SK-N-SH treated with all-trans-retinoic acid at 6 μM for 48 hours (cell line): ENCODE measurements around the gene NKD1.

Experiments
- ARNTL ChIP-seq: fragments of 450-650 bp; formaldehyde crosslinking; IDR thresholded peaks from 2 replicates; pipeline ENCODE4 v1.5.0; 2020; ENCODE audit warnings: low read depth, mild to moderate bottlenecking, moderate library complexity, borderline replicate concordance
- BACH2 ChIP-seq: fragments of 250-450 bp; sonication (Bioruptor Pico); IDR thresholded peaks from 2 replicates; pipeline ENCODE4 v1.9.0; 2021; ENCODE audit warnings: mild to moderate bottlenecking, borderline replicate concordance
- CREB5 ChIP-seq: fragments of 250-450 bp; sonication (Bioruptor Pico); IDR thresholded peaks from 2 replicates; pipeline ENCODE4 v1.5.1; 2020; ENCODE audit warnings: low read depth, mild to moderate bottlenecking, moderate library complexity
- CSDC2 ChIP-seq: fragments of 250-450 bp; sonication (Bioruptor Pico); IDR thresholded peaks from 2 replicates; pipeline ENCODE4 v1.5.0; 2020; ENCODE audit warnings: mild to moderate bottlenecking, moderate library complexity
- OSR1 ChIP-seq: fragments of 250-450 bp; sonication (Bioruptor Pico); IDR thresholded peaks from 2 replicates; pipeline ENCODE4 v1.8.0; 2022; ENCODE audit warnings: moderate library complexity, mild to moderate bottlenecking, inconsistent platforms
- PATZ1 ChIP-seq: fragments of 250-450 bp; sonication (Bioruptor Pico); IDR thresholded peaks from 2 replicates; pipeline ENCODE4 v1.8.0; 2020; ENCODE audit warnings: mild to moderate bottlenecking, moderate library complexity, borderline replicate concordance
- PPARA ChIP-seq: fragments of 250-450 bp; sonication (Bioruptor Pico); IDR thresholded peaks from 2 replicates; pipeline ENCODE4 v1.5.0; 2020; ENCODE audit warnings: mild to moderate bottlenecking, borderline replicate concordance
- RARB ChIP-seq: fragments of 250-450 bp; sonication (Bioruptor Pico); IDR thresholded peaks from 2 replicates; pipeline ENCODE4 v1.8.0; 2021; ENCODE audit warnings: mild to moderate bottlenecking, moderate library complexity
- TCF4 ChIP-seq: fragments of 250-450 bp; sonication (Bioruptor Pico); IDR thresholded peaks from 2 replicates; pipeline ENCODE4 v1.8.0; 2021; ENCODE audit warnings: mild to moderate bottlenecking, moderate library complexity, borderline replicate concordance
- ZC3H10 ChIP-seq: fragments of 250-450 bp; sonication (Bioruptor Pico); IDR thresholded peaks from 2 replicates; pipeline ENCODE4 v1.5.1; 2021; ENCODE audit warnings: mild to moderate bottlenecking, moderate library complexity
- ZFP30 ChIP-seq: fragments of 450-650 bp; formaldehyde crosslinking; IDR thresholded peaks from 2 replicates; pipeline ENCODE4 v1.5.0; 2022; ENCODE audit warnings: mild to moderate bottlenecking, moderate library complexity
- ZNF70 ChIP-seq: fragments of 450-650 bp; formaldehyde crosslinking; IDR thresholded peaks from 2 replicates; pipeline ENCODE4 v1.5.0; 2020; ENCODE audit warnings: mild to moderate bottlenecking, moderate library complexity
- ZNF8 ChIP-seq: fragments of 450-650 bp; formaldehyde crosslinking; IDR thresholded peaks from 2 replicates; pipeline ENCODE4 v1.5.0; 2020; ENCODE audit warnings: mild to moderate bottlenecking, moderate library complexity
- TF ChIP-seq, protein P1 (sequence below): fragments of 250-450 bp; sonication (Bioruptor Pico); IDR thresholded peaks from 2 replicates; pipeline ENCODE4 v1.5.1; 2021; ENCODE audit warnings: mild to moderate bottlenecking, moderate library complexity

DNA sequence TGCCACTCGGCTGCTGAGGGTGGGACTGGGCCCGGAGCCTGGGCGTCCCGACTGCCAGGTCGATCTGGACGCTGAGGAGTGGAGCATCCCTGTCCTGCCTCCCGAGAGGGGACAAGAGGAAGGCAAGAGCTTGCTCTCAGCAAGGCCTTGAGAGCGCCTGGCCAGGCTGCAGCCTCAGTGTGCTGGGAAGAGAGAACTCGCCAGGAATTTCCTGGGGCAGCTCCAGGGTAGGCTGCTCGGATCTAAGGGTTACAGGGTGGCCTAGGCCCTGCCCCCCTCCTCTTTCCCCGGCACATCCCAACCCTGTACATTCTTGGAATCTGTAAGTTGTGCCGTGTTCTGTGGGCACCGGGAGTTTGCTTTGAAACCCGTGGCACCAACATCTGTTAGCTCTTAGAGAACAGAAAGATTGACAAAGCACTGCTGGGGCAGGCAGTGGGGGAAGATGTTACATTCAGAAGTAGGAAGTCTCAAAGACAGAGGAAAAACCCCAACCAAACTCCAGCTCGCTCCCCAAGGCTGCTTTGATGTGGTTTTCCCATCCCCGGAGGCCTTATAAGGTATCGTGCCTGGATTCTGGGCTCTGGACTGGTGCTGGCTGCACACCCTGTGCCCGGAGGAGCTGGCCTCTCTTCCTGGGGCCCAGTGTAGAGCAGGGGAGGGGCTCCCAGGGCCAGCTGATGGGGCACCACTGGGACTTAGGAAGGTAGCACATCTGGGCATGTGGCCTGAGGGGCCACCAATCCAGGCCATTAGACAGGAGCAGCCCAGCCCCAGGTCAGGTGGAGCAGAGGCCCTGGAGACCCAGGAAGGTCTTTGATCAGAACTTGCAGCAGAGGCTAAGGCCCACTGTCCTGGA, 55.2 kb downstream of the NKD1 start:
- TF ChIP-seq TCF4 (CRISPR knock-in tag) (no peak), CSDC2 (CRISPR knock-in tag) (no peak), PPARA (no peak), RARB (no peak), ZFP30 (CRISPR knock-in tag) (no peak), BACH2 (no peak), ZNF8 (CRISPR knock-in tag) (no peak), ARNTL (no peak), PATZ1 (CRISPR knock-in tag) (no peak), CREB5 (CRISPR knock-in tag) (no peak), ZC3H10 (CRISPR knock-in tag) (no peak), OSR1 (CRISPR knock-in tag) (no peak), ZNF70 (no peak)
- TF ChIP-seq, protein P1, sequence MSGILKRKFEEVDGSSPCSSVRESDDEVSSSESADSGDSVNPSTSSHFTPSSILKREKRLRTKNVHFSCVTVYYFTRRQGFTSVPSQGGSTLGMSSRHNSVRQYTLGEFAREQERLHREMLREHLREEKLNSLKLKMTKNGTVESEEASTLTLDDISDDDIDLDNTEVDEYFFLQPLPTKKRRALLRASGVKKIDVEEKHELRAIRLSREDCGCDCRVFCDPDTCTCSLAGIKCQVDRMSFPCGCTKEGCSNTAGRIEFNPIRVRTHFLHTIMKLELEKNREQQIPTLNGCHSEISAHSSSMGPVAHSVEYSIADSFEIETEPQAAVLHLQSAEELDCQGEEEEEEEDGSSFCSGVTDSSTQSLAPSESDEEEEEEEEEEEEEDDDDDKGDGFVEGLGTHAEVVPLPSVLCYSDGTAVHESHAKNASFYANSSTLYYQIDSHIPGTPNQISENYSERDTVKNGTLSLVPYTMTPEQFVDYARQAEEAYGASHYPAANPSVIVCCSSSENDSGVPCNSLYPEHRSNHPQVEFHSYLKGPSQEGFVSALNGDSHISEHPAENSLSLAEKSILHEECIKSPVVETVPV (CRISPR knock-in tag): no peak
